T-helper 2 cell (primary cell): ENCODE measurements around the gene C16orf95.
A peak's percentile ranks its signal among the peaks of the same experiment; 100 is the strongest.

ENCODE experiments used
- DNase-seq, 5 experiments: peaks; one replicate each; pipeline versions ENCODE4 v3.0.0 to v3.0.0-alpha.2; 2012 to 2022

C16orf95 gene

GRCh38 chr16:87331241-87331801 is 14.1 kb upstream of the C16orf95 start:
- DNase-seq, result no peak

DNA sequence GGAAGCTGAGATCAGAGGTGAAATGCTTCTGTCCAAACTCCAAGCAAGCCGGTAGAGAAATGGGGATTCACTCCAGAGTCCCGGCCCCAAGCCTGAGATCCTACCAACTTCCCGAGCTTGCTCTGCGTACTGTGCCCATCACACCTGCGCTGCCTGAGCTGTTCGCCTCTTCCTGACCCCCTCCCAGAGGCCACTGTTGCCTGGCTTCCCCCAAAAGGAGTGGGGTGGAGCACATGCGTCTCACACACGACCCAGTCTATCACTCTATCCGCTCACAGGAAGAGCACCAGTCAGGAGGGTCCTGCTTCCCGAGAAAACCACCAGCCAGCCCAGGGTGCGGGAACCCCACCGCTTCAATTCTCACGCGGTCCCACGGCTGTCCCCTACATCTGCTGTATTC is 13.5 kb upstream of the C16orf95 start:
- no peak for DNase-seq

- no peak for DNase-seq
Measured at GRCh38 chr16:87330257-87330624, 13.0 kb upstream of the C16orf95 start.

DNA sequence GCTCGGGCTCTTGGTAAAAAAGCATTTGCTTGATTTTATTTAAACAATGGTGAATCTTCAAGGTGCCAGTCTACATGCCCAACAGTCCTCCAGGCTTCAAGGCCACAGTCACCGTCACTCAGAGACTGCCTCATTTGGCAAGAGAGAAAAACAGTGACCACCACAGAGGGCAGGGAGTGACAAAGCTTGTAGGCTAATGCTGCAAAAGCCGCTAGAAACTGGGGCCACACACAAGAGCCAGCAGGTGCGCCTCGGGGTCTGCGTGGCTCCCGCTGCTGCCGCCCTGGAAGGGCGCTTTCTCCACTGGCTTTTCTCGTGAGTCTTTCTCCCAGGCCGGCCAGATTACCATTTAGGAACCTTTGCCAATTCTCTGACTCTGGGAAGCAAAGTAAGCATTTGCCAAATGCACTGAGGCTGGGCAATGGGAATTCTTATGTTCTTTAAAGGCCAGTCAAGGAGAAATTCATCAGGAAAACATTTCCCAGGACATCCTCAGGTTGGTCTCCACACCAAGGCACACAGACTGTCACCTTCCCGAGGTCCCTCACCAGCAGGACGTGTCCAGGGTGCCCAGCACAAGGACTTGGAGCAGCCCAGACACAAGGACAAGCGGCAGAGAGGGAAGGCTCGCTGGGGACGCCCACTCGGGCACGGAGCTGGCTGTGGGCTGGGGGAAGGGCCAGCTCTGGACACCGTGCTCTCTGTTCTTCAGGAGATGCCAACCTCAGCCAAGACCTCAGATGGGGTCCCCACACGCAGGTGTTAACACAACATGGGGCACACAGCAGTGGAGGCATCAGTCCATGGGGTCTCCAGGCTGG is 12.5 kb upstream of the C16orf95 start:
- DNase-seq, result no peak

DNA sequence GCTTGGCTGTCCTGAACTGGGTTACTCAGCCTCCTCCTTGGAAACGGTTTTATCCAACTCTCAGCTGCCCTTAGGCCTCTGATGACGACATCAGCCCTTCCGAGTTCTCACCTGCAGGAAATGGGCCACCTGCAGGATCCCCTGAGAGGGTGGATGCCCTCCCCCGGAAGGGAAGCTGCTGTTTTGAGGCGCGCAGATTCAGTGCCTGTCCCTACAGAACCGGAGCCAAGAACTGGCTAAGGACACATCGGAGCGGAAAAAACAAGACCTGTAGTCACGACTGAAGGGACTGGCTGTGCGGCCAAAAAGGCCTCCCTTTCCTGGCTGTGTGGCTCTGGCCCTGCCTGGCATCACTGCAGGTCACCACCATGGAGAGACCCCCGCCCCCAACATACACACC is 11.7 kb upstream of the C16orf95 start:
- no peak for DNase-seq

DNA sequence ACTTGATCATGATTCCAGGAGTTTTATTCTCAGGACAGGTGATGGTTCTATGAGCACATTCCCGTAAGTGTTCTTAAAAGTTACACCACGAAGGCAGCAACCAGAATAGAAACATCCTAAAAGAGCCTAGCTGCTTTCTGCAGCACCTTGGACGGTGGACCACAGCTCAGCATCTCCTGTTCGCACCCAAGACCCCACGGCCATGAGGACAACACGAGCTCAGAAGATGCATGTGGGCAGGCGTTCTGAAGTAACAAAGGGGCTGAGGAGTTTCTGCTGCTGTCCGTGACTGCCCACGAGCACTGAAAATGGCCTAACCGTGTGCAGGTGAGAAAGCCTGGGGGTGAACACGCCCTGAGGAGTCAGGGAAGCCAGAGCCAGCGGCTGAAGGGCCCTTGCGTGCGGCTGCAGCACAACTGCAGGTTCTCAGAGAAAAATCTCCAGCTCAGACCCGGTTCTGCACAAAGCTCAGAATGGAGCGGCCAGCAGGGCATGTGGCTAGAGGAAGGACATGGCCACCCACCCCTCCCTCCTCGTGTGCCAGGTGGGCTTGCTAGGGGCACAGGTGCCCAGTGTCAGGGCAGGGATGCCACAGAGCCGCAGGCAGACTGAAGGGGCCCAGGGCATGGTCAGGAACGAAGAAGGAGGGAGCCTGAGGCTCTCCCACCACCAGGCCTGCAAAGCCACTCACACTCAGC is 10.8 kb upstream of the C16orf95 start:
- DNase-seq, result no peak

- no peak for DNase-seq
Measured at GRCh38 chr16:87326151-87326571, 9.0 kb upstream of the C16orf95 start.

DNA sequence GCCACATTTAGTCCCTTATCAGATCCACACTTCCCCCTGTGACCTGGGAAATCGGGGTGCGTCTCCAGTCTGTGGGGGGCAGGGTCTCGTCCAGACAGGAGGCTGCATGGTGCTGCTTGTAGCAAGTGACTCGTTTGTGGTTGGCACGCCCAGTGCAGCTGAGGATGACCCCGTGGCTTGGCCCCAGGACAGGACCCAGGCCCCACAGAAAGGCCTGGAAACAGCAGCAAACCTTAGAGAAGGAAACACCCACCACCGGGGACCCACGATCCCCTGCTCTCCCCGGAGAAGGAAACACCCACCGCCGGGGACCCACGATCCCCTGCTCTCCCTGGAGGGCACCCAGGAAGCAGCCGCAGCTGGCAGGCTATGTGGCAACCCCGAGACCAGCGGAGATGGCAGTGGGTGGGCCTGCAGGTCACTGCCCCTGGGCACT is 8.2 kb upstream of the C16orf95 start:
- no peak for DNase-seq

GRCh38 chr16:87324411-87325275 is 7.5 kb upstream of the C16orf95 start:
- DNase-seq, result peak in 3 of 5 experiments; percentile 18 to 50 (median 24)

DNA sequence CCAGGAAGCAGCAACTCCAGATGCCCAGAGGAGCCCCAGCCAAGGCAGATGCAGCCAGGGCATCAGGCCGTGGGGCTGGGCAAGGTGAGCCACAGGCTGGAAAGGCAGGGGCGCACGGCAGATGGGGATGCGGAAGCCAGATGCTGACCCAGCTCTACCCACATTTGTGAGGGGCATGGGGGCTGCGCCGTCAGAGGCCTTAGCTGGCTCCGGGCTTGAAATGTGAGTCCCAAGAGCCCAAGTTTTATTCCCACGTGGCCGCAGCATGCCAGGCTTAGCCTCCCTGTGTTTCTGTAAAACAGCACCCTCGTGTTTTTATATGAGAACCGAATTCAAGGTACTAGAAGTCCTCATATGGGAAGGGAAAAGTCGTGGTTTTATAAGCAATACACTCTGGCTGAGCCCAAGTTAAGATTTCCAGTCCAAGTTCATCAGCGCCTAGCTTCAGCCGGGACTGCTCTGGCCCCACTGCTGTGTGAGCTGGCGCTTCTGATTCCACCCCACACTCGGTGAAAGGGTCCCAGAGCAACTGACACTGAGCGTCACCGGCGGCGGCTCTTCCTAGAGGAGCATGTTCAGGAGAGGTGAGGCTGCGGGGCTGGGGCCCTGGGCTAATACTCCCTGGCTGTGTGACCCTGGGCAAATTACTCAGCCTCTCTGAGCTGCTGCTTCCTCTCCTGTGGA is 6.7 kb upstream of the C16orf95 start:
- DNase-seq, result no peak

GRCh38 chr16:87322833-87323726 is 5.9 kb upstream of the C16orf95 start:
- DNase-seq, result no peak

- DNase-seq, result no peak
Measured at GRCh38 chr16:87322360-87322759, 5.2 kb upstream of the C16orf95 start.

DNA sequence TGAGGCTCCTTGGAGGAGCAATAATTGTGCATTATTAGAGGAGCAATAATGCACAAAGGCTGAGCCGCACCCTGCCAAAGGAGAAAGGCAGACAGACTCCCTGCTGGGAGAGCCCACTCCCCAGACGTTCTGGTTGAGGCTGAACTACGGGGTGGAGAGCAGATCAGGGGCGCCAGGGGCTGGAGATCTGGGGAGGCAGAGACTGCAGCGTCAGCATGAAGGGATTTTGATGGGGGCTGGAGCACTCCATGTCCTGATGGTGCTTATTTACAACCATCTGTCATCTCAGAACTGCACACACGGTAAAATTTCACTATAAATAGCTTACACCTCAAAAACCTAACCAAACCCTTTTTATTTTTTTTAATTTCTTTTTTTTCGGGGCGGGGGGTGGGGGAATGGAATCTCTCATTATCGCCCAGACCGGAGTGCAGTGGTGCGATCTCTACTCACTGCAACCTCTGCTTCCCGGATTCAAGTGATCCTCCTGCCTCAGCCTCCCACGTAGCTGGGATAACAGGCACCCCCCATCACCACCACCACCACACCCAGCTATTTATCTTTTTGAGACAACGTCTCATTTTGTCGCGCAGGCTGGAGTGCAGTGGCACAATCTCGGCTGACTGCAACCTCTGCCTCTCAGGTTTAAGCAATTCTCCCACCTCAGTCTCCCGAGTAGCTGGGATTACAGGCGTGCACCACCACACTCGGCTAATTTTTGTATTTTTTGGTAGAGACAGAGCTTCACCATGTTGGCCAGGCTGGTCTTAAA is 4.3 kb upstream of the C16orf95 start:
- no peak for DNase-seq

DNA sequence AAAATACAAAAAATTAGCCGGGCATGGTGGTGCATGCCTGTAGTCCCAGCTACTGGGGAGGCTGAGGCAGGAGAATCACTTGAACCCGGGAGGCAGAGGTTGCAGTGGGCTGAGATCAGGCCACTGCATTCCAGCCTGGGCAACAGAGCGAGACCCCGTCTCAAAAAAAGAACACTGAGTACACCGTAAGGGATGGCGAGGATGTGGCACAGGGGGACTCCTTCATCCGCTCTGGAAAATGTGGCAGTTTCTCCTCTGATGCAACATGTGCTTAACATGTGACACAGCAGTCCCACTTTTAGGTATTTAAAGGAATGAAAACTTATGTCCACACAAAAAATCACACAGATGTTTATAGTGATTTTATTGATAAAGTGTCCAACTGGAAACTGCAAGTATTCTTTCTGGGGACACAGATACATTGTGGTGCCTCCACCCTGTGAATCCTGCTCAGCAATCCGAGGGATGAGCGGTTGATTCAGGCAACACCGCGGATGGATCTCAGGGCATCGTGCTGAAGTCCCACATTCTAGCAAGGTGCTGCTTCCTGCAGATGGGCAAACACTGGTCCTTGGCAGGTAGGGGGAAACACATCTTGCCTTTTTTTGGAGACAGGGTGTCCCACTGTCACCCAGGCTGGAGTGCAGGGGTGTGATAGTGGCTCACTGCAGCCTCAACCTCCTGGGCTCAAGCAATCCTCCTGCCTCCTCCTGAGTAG is 3.5 kb upstream of the C16orf95 start:
- no peak for DNase-seq

GRCh38 chr16:87319997-87320491 is 2.9 kb upstream of the C16orf95 start:
- no peak for DNase-seq

DNA sequence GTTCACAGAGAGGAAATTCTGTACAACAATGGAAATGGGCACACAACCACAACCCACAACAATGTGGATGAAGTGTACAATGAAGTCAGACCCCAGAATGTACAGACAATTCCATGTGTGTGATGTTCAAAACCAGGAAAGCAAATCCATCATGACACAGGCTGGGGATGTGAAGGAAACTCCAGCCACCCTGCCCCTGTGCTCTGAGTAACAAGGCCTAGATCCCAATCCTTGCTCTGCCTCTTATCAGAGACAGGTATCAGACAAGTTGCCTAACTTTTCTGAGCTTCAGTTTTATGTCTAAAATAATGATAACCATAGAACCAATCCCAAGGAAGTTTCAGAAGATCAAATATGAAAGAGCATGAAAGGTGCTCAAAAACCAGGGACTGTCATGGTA is 1.8 kb upstream of the C16orf95 start:
- DNase-seq, result no peak

DNA sequence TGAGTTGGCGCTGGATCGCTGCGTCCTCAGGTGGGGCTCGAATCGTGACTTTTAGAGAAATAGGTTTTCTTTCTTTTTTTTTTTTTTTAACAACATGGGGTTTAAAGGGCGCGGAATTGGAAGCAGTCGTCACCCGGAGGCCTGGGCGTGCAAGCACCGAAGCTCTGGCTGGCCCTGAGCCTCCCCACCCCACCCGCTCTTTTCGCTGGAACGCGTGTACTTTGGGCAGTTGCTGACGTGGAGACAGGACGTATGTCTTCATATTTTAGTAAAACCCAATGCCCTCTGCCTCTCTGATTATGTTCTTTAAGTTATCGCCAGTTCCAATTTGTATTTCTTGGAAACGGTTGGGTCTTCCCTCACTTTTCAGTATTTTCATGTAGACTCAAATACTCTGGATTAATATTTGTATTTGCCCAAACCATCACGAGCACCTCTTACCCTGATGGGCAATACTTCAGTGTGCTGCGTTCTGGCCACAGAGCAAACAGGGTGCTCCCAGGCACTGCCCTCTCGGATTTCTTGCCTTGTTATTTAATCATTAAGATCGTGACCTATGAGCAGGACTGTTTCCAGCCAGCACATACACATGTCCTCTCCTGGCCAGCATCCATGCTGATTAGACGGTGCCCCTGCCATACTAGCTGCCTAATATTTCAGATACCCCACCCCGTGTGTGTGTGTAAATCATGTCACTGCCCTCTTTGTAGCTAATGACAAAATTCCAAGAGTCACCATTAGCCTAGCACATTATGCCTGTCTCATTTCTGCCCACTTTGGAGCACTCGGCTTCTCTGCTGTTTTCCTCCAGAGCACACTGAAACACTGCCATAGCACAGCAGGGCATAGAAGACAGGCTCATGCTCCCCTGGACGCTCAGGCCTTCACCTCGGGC is 805 bp upstream of the C16orf95 start:
- DNase-seq, result peak in 2 of 5 experiments; percentile 13 to 85

DNA sequence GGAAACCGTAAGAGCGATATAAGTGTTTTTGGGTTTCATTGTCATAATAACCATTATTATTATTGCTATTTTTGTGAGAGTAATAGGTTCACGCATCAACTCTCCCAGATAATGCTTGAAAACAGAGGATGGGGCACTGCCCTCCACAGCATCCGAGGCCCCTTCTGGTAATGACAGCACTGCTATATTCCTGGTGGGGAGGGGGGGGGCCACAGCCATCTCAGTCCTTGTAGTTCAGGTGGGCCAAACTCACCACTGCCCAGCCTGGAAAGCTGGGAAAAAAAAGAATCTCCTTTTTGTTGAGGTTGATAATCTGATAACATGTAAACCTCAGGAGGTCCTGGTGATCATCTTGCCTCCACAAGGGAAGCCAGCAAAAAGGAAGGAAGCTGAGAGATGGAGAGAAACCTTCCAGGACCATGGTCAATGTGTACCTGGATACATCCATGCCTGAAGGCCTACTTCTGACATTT is 706 bp downstream of the C16orf95 start:
- no peak for DNase-seq
